ENCODE measurements around the gene NAT16. TPM values are rescaled to one million over a fixed set of nuclear protein-coding genes. Genes with fewer than 3 reads are reported as not detected.

NAT16 gene
- total and polyA plus RNA-seq, 9 of the 15 experiments (the other 6 are each of a cell fraction or from before 2014, with no cell fraction given) = 0.04 TPM; not detected in 8

- no peak overlapping the region for H2AFZ ChIP-seq (ENCODE audit: low read depth, low read length)
- no peak overlapping the region for H3K4me3 ChIP-seq
- no peak overlapping the region for H3K4me2 ChIP-seq (ENCODE audit: insufficient read depth, low read length)
- BruUV-seq (replicated peaks) = no TSS peak
- no peak overlapping the region for H3K27ac ChIP-seq (ENCODE audit: extremely low read depth, low read depth, low read length)
- no peaks in the 10 kb centered on the region for H3K9me3 ChIP-seq (replicated peaks; ENCODE audit: control insufficient read depth, insufficient read depth, low read depth, low read length)
- ATAC-seq (no peak), FAIRE-seq (no peak), DNase-seq (ENCODE audit: extremely low read depth in 1 of 4, low spot score in 3 of 4) (peak in 2 of 4 experiments; percentile 20 to 58)
- no peaks in the 10 kb centered on the region for H3K79me2 ChIP-seq (ENCODE audit: control insufficient read depth, insufficient read depth, low read length)
- H3K36me3 ChIP-seq (ENCODE audit: control insufficient read depth, insufficient read depth, low read length) = no peaks in the 10 kb centered on the region; the same call in 2 of the 3 replicates
- ChIA-PET POLR2A (no interaction called here), CTCF (ENCODE audit: low intra/inter-chr PET ratio) (no interaction called here)
- peaks cover 20 to 37% of the 10 kb centered on the region in 2 experiments; a peak in 4 of 5 replicates for H3K27me3 ChIP-seq (ENCODE audit: control insufficient read depth in 2 of 2, insufficient read depth in 2 of 2, low read length in 2 of 2)
- under 1% methylated on average over 13 of the region's 19 CpGs for WGBS (ENCODE audit: insufficient coverage, low coverage, missing lambda C conversion rate)
- intact Hi-C loops (cut with micrococcal nuclease) = no loop called here
- peaks cover 6% of the 10 kb centered on the region for H3K9me1 ChIP-seq (ENCODE audit: control insufficient read depth, insufficient read depth, low read length)
- no peak overlapping the region; a peak in 1 of 4 replicates for H3K9ac ChIP-seq (ENCODE audit: insufficient read depth in 1 of 2, low read depth in 2 of 2, low read length in 2 of 2)
- in situ Hi-C loops (cut with MboI) = no loop called here
- peaks cover 26% of the 10 kb centered on the region for H4K20me1 ChIP-seq (replicated peaks; ENCODE audit: control insufficient read depth, insufficient read depth, low read length)
- H3K4me1 ChIP-seq (replicated peaks in 1 of 2; ENCODE audit: control insufficient read depth in 2 of 2, insufficient read depth in 2 of 2, low read length in 2 of 2) = peaks cover 36 to 69% of the 10 kb centered on the region in 2 experiments
- no peak for TF ChIP-seq SMAD3 (CRISPR knock-in tag; conservative IDR thresholded peaks at IDR 0.05)
- TF ChIP-seq PPARD (CRISPR knock-in tag; IDR thresholded peaks at IDR 0.05) = no peak
- peak; percentile 12 for TF ChIP-seq KDM5B (IDR thresholded peaks at IDR 0.05; ENCODE audit: insufficient replicate concordance, low read depth, low read length)
- TF ChIP-seq JUN (IDR thresholded peaks at IDR 0.05; ENCODE audit: borderline replicate concordance, low read depth, low read length) = peak; percentile 49; the same call in 1 of the 2 replicates
- no peak for TF ChIP-seq JUN (CRISPR knock-in tag; IDR thresholded peaks at IDR 0.05; ENCODE audit: borderline replicate concordance)
- no peak for TF ChIP-seq ATF1 (CRISPR knock-in tag; IDR thresholded peaks at IDR 0.05)
- TF ChIP-seq ATF1 (tag; IDR thresholded peaks at IDR 0.05) = no peak
- no peak for TF ChIP-seq TCF7 (IDR thresholded peaks at IDR 0.05; ENCODE audit: borderline replicate concordance)
- TF ChIP-seq ZFP1 (CRISPR knock-in tag; IDR thresholded peaks at IDR 0.05) = no peak
- TF ChIP-seq EGR1 (conservative IDR thresholded peaks at IDR 0.05) = peak; percentile 77
- no peak for TF ChIP-seq PREB (CRISPR knock-in tag; IDR thresholded peaks at IDR 0.05)
- TF ChIP-seq ELF2 (CRISPR knock-in tag; IDR thresholded peaks at IDR 0.05) = no peak
- TF ChIP-seq CREM (IDR thresholded peaks at IDR 0.05; ENCODE audit: low read depth) = 0 out of 2 replicates have a peak, but pooled peaks have one; percentile 2
- TF ChIP-seq BHLHE40 (IDR thresholded peaks at IDR 0.05; ENCODE audit: low read length) = peak; percentile 57
- no peak for TF ChIP-seq USF1 (CRISPR knock-in tag; IDR thresholded peaks at IDR 0.05)
- no peak for TF ChIP-seq ZNF717 (CRISPR knock-in tag; IDR thresholded peaks at IDR 0.05)
- TF ChIP-seq FOSL1 (tag; conservative IDR thresholded peaks at IDR 0.05) = 0 out of 2 replicates have a peak, but pooled peaks have one; percentile 30
- TF ChIP-seq ZNF3 (CRISPR knock-in tag; IDR thresholded peaks at IDR 0.05) = no peak
- TF ChIP-seq NFE2L1 (tag; IDR thresholded peaks at IDR 0.05; ENCODE audit: borderline replicate concordance, low read depth) = no peak
- 0 out of 2 replicates have a peak, but pooled peaks have one; percentile 1 for TF ChIP-seq VEZF1 (CRISPR knock-in tag; IDR thresholded peaks at IDR 0.05)
- TF ChIP-seq ATF7 (IDR thresholded peaks at IDR 0.05) = no peak
- TF ChIP-seq XRCC3 (IDR thresholded peaks at IDR 0.05) = no peak
Observed at GRCh38 chr7:101166909-101167644, 13.0 kb downstream of the NAT16 start.
